ENCODE results near the gene SPTLC2.
A peak's percentile ranks its signal among the peaks of the same experiment; 100 is the strongest.

SPTLC2 gene

DNA sequence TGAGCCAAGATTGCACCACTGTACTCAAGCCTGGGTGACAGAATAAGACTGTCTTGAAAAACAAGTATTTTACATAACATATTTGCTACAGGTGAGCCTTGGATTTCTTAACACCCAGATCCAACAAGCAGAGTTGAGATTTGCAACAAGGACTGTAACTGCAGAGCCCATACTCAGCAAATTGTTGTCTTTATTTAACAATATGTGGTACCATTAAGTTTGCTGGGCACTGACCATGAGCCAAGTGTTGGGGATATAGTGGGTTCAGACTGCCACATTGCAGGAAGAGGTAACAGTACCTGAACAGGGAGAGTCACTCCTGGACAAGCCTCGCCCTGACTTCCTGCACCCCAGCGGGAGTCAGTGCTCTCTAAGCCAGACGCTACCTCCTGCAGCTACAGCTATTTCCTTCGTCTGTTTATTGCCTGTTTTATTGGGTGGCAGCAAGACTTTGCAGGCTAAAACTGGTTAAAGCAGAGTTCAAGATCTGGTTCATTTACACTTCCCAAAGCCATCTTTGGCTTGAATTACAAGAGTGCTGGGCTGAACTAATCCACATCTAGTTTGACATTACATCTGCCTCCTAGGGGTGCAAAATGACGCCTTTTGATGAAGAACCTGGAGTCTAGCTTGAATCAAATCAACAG is 146.1 kb downstream of the SPTLC2 start:
- no peak for DNase-seq (ENCODE audit: low read depth in 2 of 3, low spot score in 2 of 3)

DNA sequence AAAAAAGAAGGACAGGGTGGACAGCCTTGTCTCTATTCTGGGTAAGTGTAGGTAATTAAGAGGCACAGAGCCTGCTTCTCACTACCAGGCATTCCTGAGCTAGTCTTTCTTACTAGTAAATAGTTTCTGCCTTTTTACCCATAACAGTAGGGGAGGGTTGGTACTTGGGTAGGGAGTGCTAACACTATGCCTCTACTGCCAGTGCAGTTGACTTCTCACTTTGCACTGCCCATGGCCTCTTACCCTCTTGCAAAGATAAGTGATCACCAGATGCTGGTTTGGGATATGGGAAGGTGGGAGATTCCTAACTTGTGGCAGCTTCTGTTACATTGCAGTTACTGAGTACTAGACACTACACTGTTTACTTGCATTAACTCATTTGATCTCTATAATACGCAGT is 146.9 kb downstream of the SPTLC2 start:
- DNase-seq (ENCODE audit: low read depth in 2 of 3, low spot score in 2 of 3), result no peak

DNA sequence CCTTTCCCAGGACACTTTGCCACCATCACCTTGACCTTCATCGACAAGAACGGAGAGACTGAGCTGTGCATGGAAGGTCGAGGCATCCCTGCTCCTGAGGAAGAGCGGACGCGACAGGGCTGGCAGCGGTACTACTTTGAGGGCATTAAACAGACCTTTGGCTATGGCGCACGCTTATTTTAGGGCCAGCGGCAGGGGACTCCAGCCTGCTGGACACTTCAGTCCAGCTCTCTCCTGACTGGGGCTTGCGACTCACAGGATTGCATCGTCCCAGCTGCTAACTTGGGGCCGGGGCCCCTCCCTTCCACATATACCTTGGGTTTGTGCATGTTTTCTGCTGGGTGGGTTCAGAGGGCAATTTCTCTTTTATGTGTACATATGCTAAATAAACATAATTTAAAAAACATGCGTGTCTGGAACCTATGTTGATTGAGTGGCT is 147.4 kb downstream of the SPTLC2 start:
- no peak for DNase-seq (ENCODE audit: low read depth in 2 of 3, low spot score in 2 of 3)

DNA sequence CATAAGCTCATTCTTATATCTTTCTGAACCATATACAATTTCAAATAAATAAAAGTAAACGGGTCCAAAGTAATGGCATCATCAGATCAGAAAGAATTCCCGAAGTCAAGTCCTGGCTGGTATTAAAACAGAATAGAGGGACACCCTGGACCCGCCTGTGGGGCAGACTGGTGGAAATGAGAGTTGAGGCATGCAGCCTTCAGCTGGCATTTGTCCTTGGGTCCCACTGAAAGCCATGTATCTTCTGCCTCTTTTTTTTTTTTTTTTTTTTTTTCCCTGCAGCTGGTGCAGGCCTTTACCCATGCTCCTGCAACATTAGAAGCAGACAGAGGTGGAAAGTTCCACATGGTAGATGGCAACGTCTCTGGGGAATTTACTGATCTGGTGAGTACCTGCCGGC is 148.6 kb downstream of the SPTLC2 start:
- no peak for DNase-seq (ENCODE audit: low read depth in 2 of 3, low spot score in 2 of 3)

DNA sequence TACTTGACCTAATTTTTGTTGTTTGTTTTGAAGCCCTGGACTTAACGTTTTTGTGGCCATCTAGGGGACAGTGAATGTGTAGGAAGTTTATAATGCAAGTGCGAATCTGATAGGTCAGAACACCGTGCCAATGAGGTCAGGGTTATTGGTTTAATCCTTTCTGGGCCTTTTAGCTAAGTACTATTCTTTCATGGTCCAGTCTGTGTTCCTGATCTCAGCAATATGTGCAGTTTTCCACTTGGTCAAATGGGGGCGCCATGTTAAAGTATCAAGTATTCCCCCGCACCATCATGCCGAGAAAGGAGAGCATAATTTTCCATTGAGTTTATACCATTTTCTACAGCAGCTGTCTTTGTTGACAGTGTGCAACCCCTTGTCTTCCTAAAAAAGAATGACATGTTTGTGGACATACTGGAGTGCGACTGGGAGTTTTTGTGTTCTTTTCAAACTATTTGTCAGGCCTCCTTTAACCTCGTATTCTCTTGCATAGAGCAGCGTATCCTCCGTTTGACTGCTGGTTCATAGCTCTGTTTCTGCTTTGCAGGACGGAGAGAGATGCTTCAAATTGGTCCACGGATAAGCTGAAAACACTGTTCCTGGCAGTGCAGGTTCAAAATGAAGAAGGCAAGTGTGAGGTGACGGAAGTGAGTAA is 157.2 kb downstream of the SPTLC2 start:
- peak in 2 of 3 experiments; percentile 22 to 33 for DNase-seq (ENCODE audit: low read depth in 2 of 3, low spot score in 2 of 3)

DNA sequence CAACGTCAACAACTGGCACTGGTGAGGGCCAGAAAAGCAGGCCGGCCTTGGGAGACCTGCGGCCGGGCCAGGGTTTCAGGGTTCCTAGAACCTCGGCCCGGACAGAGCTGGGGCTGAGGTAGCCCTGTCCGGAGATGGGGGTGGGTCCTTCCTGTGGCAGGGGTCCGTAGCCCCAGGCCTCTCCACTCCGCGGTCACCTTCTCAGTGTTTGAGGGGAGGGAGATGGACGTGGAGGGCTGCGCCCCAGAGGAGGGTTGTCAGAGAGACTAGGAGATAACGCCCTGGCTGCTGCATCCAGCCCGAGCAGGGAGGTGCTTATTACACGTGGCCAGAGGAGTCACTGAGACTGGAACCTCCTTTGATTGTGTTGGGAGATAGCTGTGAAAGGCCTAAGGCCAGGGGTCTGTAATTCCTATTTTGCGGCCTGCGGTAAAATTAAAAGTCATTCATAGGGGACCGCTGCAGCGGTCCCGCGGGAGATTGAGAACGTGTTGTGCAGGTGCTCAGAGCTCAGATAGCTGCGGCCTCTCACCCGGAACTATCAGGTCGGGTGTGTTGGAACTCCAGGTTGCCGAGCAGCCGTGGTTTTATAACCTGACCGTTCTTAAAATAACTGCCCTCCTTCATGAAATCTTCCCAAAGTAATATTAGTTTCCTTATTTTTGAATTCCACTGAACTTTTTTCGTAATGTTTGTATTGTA is 158.0 kb downstream of the SPTLC2 start:
- peak; percentile 7 to 28 (median 9) for DNase-seq (ENCODE audit: low read depth in 2 of 3, low spot score in 2 of 3)

DNA sequence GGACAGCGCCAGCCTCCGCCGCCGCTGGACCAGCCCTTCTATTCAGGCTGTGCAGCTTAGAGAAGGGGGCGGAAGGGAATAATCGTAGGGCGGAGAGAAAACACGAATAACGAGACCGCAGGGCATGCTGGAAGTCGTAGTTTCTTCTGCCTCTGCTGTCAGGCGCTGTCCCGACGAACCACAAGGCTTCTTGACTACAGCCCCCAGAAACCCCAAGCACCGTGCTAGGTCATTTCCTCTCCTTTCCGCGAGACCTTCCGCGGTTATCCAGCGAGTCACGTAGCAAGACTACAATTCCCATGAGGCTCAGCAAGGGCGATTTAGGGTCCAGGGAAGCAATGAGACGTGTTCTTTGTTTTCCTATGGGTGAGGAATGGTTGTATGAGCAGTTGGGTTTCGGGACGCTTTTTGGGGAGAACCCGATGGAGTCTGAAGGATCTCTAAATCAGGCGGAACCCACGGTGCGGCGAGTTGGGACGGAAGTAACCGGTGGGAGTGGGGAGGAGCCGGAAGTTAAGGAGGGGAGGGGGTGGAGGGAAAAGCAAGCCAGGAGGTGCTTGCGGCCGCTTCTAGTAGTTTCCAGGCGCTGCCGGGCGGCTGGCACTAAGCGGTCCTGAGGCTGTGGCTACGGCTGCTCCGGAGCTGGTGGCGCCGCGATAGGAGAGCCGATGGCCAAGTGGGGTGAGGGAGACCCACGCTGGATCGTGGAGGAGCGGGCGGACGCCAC is 158.8 kb downstream of the SPTLC2 start, which contains the start of the genes AHSA1 and VIPAS39:
AHSA1 (plus strand) TSS at position 572 of the 727 bp plus-strand sequence; CDS start at position 669, 97 bp downstream.
VIPAS39 (minus strand) TSS at position 80 of the 727 bp plus-strand sequence. CDS start 3,499 bp downstream, outside the sequence.
- peak; percentile 79 to 86 (median 79) for DNase-seq (ENCODE audit: low read depth in 2 of 3, low spot score in 2 of 3)

DNA sequence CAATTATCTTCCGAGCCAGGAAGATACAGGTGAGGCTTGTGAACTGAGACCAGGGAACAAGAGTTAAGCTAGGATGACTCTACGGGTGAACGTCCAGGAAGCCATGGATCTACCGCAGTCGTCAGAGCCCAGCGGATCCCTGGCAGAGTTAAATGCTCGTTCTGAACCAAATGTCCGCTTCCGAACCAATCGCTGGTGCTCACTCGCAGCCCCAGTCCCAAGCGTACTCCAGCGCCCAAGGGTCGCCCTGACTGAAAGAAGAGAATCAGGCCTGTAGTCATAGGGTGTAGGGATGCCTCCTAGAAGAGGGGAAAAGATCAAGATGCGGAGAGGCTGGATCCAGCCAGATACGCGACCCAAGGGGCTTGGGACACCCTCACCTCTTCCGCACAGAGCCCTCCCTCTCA is 159.3 kb downstream of the SPTLC2 start:
- DNase-seq (ENCODE audit: low read depth in 2 of 3, low spot score in 2 of 3), result no peak
